GM18498 (cell line): ENCODE data around the gene IL9.

Source experiments
- ATAC-seq: cut with Tn5 transposase; IDR thresholded peaks from one replicate; pipeline ENCODE4 v1.9.1; 2021; ENCODE audit warnings: mild to moderate bottlenecking, moderate library complexity; ENCODE audit not compliant: unreplicated experiment

The IL9 gene

GRCh38 chr5:135843571-135844337 lies 51.9 kb downstream of the IL9 start:
- no peak for ATAC-seq

GRCh38 chr5:135842737-135843136 lies 52.9 kb downstream of the IL9 start:
- no peak for ATAC-seq
